Measurements from ENCODE around the gene STN1. TPM values are rescaled to one million over a fixed set of nuclear protein-coding genes. Genes with fewer than 3 reads are reported as not detected.

Gene STN1
- total and polyA plus RNA-seq, 9 of the 15 experiments (the other 6 are each of a cell fraction or from before 2014, with no cell fraction given) = 9.1 to 19.6 (median 13.8) TPM

- TF ChIP-seq REST (IDR thresholded peaks at IDR 0.05; ENCODE audit: borderline replicate concordance) (peak; percentile 73; the same call in 1 of the 2 replicates), REST (CRISPR knock-in tag; IDR thresholded peaks at IDR 0.05; ENCODE audit: low read depth) (no peak), ZNF175 (CRISPR knock-in tag; IDR thresholded peaks at IDR 0.05; ENCODE audit: low read depth) (no peak), BCOR (IDR thresholded peaks at IDR 0.05) (no peak), KLF16 (IDR thresholded peaks at IDR 0.05) (0 out of 2 replicates have a peak, but pooled peaks have one; percentile 50)
These were observed 29.7 kb downstream of the STN1 start (continued) for GRCh38 chr10:103888113-103888841.

All from K562 (cell line).